AG04450 (cell line): ENCODE data around the gene FKRP. TPM values are rescaled to one million over a fixed set of nuclear protein-coding genes. Genes with fewer than 3 reads are reported as not detected.

ENCODE experiments used
- CTCF ChIA-PET: fragments of 300-600, 350-600 bp; formaldehyde crosslinking; extraction: SDS; loops from one replicate; lab custom pipeline; 2022; ENCODE audit warnings: antibody characterized with exemption, inconsistent platforms; lab: Charles Lee
- POLR2A ChIA-PET: fragments of 350-600 bp; formaldehyde crosslinking; extraction: SDS; loops from one replicate; lab custom pipeline; 2021; ENCODE audit warnings: antibody characterized with exemption, inconsistent platforms; lab: Yijun Ruan, JAX
- DNase-seq: peaks from one replicate; pipeline ENCODE4 v3.0.0-alpha.2; 2011; ENCODE audit warnings: low read depth, low spot score
- H3K27ac ChIP-seq: one replicate; pipeline ENCODE4 v1.5.1; 2012; ENCODE audit warnings: low read depth, low read length, control low read depth
- H3K27me3 ChIP-seq: one replicate; pipeline ENCODE4 v1.6.0; 2012; ENCODE audit warnings: low read length; ENCODE audit not compliant: control insufficient read depth, insufficient read depth
- H3K4me3 ChIP-seq: 2 replicates; pipeline ENCODE4 v1.5.1; 2011; ENCODE audit warnings: mild to moderate bottlenecking, low read depth, low read length, control low read depth
- H3K9me3 ChIP-seq: 2 replicates; pipeline ENCODE4 v1.5.1; 2012; ENCODE audit warnings: low read length; ENCODE audit not compliant: control insufficient read depth, insufficient read depth
- CTCF ChIP-seq: IDR thresholded peaks from 2 replicates; pipeline ENCODE4 v1.5.1; 2011; ENCODE audit warnings: low read depth, low read length, control low read depth, inconsistent platforms
- polyA plus RNA-seq: library from polyadenylated mRNA; depleted of rRNA; stranded (reverse); fragments of >200 nt; gene quantifications from 2 replicates; pipeline ENCODE4 v1.2.3, GENCODE V29; 2011

Gene FKRP
- polyA plus RNA-seq, 1 experiment, result 12.1 TPM

- CTCF ChIA-PET, result interaction anchor here (1.4 kb wide), 1 partner anchor 71 kb away, joined by 4 read pairs; no protein-coding TSS in a partner anchor
- POLR2A ChIA-PET, result no interaction called here
- no peak for DNase-seq
These were observed 12.7 kb upstream of the FKRP start for GRCh38 chr19:46732966-46733689.

GRCh38 chr19:46733690-46734292 is 12.1 kb upstream of the FKRP start:
- ChIA-PET CTCF (interaction anchor here (1.3 to 1.4 kb wide), 2 partner anchors 15 to 72 kb away, joined by 3 to 4 read pairs; no protein-coding TSS in a partner anchor), POLR2A (no interaction called here)

More at GRCh38 chr19:46732966-46733689, 12.7 kb upstream of the FKRP start:
- Histone ChIP-seq H3K9me3 (no peaks in the 10 kb centered on the region; the same call in 1 of the 2 replicates), H3K4me3 (no peak overlapping the region), H3K27me3 (no peaks in the 10 kb centered on the region), H3K27ac (no peak overlapping the region)
- TF ChIP-seq CTCF, result no peak

GRCh38 chr19:46736531-46737297 is 9.1 kb upstream of the FKRP start:
- no peak for DNase-seq
- Histone ChIP-seq H3K4me3 (no peak overlapping the region), H3K27ac (no peak overlapping the region), H3K27me3 (no peaks in the 10 kb centered on the region), H3K9me3 (no peaks in the 10 kb centered on the region; the same call in 1 of the 2 replicates)
- ChIA-PET POLR2A (no interaction called here), CTCF (interaction anchor here (0.6 to 1.7 kb wide), 4 partner anchors 8 to 104 kb away, joined by 3 to 9 read pairs (median 6); no protein-coding TSS in a partner anchor)
- no peak for TF ChIP-seq CTCF

More at GRCh38 chr19:46733690-46734292, 12.1 kb upstream of the FKRP start:
- no peaks in the 10 kb centered on the region; the same call in 1 of the 2 replicates for H3K9me3 ChIP-seq
- no peak for TF ChIP-seq CTCF
- H3K27ac ChIP-seq, result no peak overlapping the region
- H3K27me3 ChIP-seq, result no peaks in the 10 kb centered on the region
- H3K4me3 ChIP-seq, result no peak overlapping the region
- no peak for DNase-seq

- Histone ChIP-seq H3K9me3 (no peaks in the 10 kb centered on the region; the same call in 1 of the 2 replicates), H3K27ac (peak overlapping the region; percentile 31), H3K27me3 (no peaks in the 10 kb centered on the region), H3K4me3 (no peak overlapping the region)
- no peak for DNase-seq
- no peak for TF ChIP-seq CTCF
- ChIA-PET POLR2A (no interaction called here), CTCF (interaction anchor here (0.6 to 1.7 kb wide), 4 partner anchors 9 to 103 kb away, joined by 3 to 9 read pairs (median 6); no protein-coding TSS in a partner anchor)
These were observed 8.6 kb upstream of the FKRP start for GRCh38 chr19:46737298-46737654.
